ENCODE results near the gene CTDNEP1.

DNA sequence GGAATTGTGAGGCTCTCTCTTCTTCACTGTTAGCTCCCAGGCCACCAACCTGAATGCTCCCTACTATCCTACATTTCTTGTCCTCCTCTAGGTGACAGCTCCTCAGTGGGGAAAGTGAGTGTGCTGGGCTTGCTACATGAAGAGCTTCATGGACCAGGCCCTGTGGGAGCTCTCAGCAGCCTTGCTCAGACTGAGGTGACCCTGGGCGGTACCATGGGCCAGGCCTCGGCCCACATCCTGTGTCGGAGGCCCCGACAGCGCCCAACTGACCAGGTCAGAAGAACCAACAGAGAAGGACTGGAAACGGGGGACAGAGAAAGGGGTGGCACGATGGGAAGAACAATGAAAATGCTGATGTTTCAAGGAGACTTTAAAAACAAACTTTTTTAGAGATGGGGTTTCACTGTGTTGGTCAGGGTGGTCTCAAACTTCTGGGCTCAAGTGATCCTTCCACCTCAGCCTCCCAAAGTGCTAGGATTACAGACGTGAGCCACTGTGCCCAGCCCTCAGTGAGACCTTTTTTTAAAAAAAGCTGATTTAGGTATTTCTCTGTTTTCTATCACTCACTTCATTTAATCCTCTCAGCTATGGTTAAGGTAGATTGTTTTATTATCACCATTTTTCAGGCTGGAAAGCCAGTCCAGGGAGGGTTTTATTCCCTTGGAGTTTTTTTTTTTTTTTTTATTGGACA lies 5.4 kb upstream of the CTDNEP1 start:
- no peak for TF ChIP-seq TAF1 (IDR thresholded peaks at IDR 0.05; ENCODE audit: borderline replicate concordance, low read depth, low read length)
- TF ChIP-seq, protein P1, sequence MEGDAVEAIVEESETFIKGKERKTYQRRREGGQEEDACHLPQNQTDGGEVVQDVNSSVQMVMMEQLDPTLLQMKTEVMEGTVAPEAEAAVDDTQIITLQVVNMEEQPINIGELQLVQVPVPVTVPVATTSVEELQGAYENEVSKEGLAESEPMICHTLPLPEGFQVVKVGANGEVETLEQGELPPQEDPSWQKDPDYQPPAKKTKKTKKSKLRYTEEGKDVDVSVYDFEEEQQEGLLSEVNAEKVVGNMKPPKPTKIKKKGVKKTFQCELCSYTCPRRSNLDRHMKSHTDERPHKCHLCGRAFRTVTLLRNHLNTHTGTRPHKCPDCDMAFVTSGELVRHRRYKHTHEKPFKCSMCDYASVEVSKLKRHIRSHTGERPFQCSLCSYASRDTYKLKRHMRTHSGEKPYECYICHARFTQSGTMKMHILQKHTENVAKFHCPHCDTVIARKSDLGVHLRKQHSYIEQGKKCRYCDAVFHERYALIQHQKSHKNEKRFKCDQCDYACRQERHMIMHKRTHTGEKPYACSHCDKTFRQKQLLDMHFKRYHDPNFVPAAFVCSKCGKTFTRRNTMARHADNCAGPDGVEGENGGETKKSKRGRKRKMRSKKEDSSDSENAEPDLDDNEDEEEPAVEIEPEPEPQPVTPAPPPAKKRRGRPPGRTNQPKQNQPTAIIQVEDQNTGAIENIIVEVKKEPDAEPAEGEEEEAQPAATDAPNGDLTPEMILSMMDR (IDR thresholded peaks at IDR 0.05): no peak
- no peak for TF ChIP-seq NRF1 (IDR thresholded peaks at IDR 0.05; ENCODE audit: low read depth, low read length)
- TF ChIP-seq, protein P2, sequence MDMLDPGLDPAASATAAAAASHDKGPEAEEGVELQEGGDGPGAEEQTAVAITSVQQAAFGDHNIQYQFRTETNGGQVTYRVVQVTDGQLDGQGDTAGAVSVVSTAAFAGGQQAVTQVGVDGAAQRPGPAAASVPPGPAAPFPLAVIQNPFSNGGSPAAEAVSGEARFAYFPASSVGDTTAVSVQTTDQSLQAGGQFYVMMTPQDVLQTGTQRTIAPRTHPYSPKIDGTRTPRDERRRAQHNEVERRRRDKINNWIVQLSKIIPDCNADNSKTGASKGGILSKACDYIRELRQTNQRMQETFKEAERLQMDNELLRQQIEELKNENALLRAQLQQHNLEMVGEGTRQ (IDR thresholded peaks at IDR 0.05; ENCODE audit: borderline replicate concordance, low read depth, low read length): no peak
- TF ChIP-seq MXI1 (IDR thresholded peaks at IDR 0.05; ENCODE audit: low read depth, low read length): no peak
- no peak for TF ChIP-seq YY1 (IDR thresholded peaks at IDR 0.05; ENCODE audit: low read depth)
- no peak for TF ChIP-seq ELF1 (IDR thresholded peaks at IDR 0.05)
- no peak for TF ChIP-seq CHD2 (IDR thresholded peaks at IDR 0.05; ENCODE audit: low read length, partially characterized antibody)
- no peak for TF ChIP-seq SMC3 (IDR thresholded peaks at IDR 0.05; ENCODE audit: low read depth, low read length)
- TF ChIP-seq EP300 (IDR thresholded peaks at IDR 0.05; ENCODE audit: borderline replicate concordance in 1 of 2, low read depth in 1 of 2, low read length in 1 of 2): no peak
- no peak for TF ChIP-seq EZH2phosphoT487 (IDR thresholded peaks at IDR 0.05; ENCODE audit: borderline replicate concordance, low read depth)
